GM06990 (cell line): Measurements from ENCODE around the gene FAM24A.

Experiments used
- DNase-seq: peaks from one replicate; pipeline ENCODE4 v3.0.0-alpha.2; 2011; ENCODE audit not compliant: insufficient read length; ENCODE audit errors: extremely low read depth
- H3K27me3 ChIP-seq: replicated peaks from 2 replicates; pipeline ENCODE4 v1.6.0; 2011; ENCODE audit warnings: low read length; ENCODE audit not compliant: control insufficient read depth, insufficient read depth
- H3K36me3 ChIP-seq: 2 replicates; pipeline ENCODE4 v1.5.1; 2011; ENCODE audit warnings: low read length; ENCODE audit not compliant: control insufficient read depth, insufficient read depth
- H3K4me3 ChIP-seq: replicated peaks from 2 replicates; pipeline ENCODE4 v1.5.1; 2011; ENCODE audit warnings: low read depth, mild to moderate bottlenecking, control low read depth, low read length
- TF ChIP-seq, protein P1 (sequence below): IDR thresholded peaks from 2 replicates; pipeline ENCODE4 v1.5.1; 2011; ENCODE audit warnings: low read length, control low read depth, mild to moderate bottlenecking, inconsistent platforms; ENCODE audit not compliant: insufficient read depth, poor library complexity, severe bottlenecking

The FAM24A gene

DNA sequence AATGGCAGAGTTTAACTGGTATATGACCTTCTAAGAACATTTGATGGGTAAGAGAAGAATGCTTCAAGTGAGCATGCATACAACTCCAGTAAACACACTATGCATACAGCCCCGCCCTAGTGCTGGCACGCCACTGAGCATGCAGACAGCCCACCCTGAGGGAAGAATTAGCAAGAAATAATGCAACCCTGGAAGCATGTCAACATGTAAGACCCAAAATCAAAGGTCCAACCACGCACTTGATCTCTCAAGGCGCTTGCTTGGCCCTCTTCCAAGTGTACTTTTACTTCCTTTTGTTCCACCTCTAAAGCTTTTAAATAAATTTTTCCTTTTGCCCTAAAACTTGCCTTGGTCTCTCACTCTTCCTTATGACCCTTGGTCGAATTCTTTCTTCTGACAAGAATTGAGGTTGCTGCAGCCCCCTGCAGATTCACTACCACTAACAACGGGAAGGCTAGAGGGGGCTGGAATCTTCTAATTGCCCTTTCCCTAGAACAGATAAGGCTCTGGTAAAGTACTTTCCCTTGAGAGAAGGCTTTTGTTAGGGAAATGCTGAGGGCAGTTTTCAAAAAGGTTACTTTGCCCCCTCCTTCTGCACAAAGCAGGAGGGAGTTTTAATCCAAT is 34.5 kb upstream of the FAM24A start:
- Histone ChIP-seq H3K36me3 (no peaks in the 10 kb centered on the region), H3K4me3 (no peak overlapping the region), H3K27me3 (no peaks in the 10 kb centered on the region)
- no peak for DNase-seq
- TF ChIP-seq, protein P1, sequence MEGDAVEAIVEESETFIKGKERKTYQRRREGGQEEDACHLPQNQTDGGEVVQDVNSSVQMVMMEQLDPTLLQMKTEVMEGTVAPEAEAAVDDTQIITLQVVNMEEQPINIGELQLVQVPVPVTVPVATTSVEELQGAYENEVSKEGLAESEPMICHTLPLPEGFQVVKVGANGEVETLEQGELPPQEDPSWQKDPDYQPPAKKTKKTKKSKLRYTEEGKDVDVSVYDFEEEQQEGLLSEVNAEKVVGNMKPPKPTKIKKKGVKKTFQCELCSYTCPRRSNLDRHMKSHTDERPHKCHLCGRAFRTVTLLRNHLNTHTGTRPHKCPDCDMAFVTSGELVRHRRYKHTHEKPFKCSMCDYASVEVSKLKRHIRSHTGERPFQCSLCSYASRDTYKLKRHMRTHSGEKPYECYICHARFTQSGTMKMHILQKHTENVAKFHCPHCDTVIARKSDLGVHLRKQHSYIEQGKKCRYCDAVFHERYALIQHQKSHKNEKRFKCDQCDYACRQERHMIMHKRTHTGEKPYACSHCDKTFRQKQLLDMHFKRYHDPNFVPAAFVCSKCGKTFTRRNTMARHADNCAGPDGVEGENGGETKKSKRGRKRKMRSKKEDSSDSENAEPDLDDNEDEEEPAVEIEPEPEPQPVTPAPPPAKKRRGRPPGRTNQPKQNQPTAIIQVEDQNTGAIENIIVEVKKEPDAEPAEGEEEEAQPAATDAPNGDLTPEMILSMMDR, result no peak

DNA sequence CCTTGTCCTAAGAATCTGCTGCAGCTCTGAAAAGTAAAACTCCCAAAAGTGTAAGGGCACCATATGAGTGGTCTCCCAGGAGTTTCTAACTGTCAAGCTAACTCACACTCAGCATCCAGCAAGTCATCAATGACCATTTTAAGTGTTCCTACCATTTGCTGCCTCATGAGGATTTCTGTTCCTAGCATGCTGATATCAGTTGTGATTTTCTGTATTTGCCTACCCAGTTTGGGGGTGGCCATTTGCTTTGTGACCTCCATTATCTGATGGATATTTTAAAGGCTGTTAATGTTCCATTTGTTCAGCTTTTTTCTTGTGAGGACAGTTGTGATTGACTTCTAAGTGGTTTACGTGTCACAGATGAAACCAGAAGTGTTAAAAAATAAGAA is 33.9 kb upstream of the FAM24A start:
- DNase-seq, result no peak
- Histone ChIP-seq H3K27me3 (no peaks in the 10 kb centered on the region), H3K36me3 (no peaks in the 10 kb centered on the region), H3K4me3 (no peak overlapping the region)
- TF ChIP-seq, protein P1, result no peak

DNA sequence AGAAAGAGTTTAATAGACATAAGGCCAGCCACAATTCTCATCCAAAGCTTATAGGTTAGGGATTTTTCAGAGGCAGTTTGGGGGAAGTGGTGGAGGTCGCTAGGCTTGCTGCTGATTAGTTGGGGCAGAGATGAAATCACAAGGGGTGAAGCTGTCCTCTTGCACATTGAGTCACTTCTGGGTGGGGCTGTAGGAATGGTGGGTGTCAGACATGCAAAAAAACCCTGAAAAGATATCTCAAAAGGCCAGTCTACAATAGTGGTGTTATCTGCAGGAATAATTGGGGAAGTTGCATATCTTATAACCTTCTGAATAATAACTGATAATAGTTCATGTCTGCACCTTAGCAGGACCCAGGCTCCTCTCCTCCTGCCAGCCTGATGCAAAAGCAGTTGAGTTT is 33.1 kb upstream of the FAM24A start:
- Histone ChIP-seq H3K27me3 (no peaks in the 10 kb centered on the region), H3K36me3 (no peaks in the 10 kb centered on the region), H3K4me3 (no peak overlapping the region)
- DNase-seq, result no peak
- TF ChIP-seq, protein P1, result no peak

DNA sequence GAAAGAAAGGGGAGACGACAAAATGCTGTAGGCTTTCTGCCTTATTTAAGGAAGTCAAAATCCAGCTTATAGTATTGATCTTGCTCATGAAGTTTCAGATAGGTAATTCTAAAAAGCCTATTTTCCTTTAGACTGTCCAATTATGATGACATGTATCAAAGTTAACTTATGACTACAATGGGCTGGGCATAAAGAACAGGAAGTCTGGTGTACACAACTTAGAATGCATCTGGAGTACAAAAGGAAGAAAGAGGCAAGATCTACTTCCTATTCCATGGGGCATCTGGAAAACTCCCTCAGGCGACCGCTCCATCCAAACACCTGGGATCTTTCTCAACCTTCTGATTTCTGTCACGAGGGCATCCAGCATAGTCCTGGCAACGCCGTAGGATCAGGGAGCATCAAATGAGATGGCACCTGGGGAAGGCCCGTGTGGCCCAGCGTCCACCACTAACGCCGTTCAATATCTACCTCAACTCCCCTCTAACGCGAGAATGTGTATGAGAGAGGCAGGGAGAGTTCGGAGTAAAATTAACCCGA is 31.5 kb upstream of the FAM24A start:
- H3K4me3 ChIP-seq, result peak overlapping the region; percentile 66
- peak; percentile 50 for DNase-seq

DNA sequence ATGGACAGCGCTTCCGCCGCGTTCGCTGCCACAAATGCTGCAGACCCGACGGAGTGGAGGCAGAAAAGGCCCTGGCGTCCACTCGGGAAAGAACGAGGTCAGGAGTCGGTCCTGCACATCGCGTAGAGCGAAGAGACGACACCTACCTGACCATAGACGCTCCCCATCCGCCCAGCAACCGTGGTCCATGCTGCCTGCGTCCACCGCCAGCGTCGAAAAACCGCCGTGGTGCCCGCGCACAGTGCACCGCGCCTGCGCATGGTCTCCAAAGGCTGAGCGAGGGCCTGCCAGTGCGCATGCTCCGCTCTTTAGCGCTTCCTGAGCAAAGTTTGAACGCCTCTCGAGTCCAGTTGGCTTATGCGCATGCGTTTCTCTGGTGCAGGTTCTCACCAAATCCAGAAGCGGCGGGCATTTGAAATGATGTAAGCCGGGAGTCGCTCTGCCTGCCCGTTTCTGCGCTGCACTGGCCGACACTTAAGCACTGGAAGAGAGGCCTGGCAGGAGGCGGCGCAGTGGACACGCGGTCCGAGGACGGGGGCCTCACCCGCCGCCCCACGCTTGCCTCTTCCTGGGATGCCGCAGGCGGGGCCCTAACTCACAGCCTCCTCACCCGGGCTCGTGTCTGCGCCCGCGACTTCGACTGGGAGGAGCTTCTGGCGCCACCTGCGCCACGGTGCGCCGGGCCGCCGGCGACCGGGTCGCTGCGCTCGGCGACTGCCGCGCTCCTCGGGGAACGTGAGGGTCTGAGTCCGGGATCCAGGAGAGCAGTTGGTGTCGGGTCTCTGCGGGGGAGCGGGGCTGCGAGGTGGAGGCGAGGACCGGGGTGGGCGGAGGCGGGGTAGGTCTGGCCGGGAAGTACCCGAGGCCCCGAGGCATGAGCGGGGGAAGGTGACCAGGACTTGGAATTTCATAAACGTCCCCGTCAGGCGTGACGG is 30.8 kb upstream of the FAM24A start, which contains the start of gene FAM24B:
FAM24B (minus strand) TSS at position 243 of the 935 bp plus-strand sequence. CDS start 29,066 bp downstream, outside the sequence.
- TF ChIP-seq, protein P1, result no peak
- peak within 1 kb of the TSS; percentile 66 for H3K4me3 ChIP-seq
- DNase-seq, result peak; percentile 92

More for the DNA sequence above, 31.5 kb upstream of the FAM24A start:
- TF ChIP-seq, protein P1, result no peak
- Histone ChIP-seq H3K36me3 (no peaks in the 10 kb centered on the region), H3K27me3 (no peaks in the 10 kb centered on the region)

More for the DNA sequence above, 30.8 kb upstream of the FAM24A start, which contains the start of gene FAM24B:
- H3K36me3 ChIP-seq, result no peaks in the 10 kb centered on the region
- no peaks in the 10 kb centered on the region for H3K27me3 ChIP-seq
